HG03432 (cell line): ENCODE data around the gene TOP1.
"Not testable (repeated sequence)": the region's sequence is repeated elsewhere in the genome, so short reads cannot be mapped to it uniquely, and the experiment has no call there.

Experiments
- ATAC-seq: cut with Tn5 transposase; IDR thresholded peaks from one replicate; pipeline ENCODE4 v1.9.1; 2021; ENCODE audit warnings: mild to moderate bottlenecking, moderate library complexity; ENCODE audit not compliant: unreplicated experiment

TOP1 gene

DNA sequence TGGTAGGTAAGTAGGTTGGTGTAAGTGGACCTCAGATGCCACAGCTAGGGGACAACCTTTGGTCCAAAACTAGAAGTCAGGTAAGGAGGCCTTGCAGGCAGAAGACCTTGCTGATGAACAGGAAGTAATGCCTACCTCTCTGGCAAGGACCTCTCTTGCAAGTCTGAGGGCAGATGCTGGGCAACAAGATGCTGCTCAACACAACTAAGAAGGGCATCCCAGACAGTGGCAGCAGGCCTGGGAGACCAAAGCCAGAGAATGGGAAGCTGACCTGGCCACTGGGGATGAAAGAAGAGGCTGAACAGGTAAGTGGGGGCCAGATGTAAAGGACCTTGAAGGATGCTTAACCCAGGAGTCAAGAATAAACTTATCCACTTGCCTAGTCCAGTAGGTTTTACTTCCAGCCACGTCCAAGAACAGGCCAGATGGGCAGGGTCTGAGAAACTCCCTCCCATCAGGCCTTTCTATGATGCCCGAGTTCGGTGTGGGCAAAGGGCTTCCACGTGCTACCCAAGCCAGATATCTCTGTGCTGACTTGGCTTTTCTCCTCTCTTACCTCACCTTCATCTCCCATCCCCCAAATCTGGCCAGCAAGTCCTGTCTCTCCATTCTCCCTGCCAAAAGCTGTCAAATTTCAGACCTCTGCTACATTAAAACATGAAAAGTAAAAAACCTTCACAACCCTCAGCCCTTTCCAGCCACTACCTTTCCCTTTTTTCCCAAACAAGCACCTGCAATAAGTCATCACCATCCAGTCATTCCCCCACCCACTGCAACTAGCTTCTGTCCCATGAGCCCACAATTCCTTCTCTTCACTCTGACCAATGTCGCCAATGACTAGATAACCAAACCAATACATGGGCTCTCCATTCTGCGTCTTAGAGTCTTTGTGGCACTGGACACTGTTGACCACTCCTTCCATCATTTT, 97.2 kb downstream of the TOP1 start:
- ATAC-seq = no peak

DNA sequence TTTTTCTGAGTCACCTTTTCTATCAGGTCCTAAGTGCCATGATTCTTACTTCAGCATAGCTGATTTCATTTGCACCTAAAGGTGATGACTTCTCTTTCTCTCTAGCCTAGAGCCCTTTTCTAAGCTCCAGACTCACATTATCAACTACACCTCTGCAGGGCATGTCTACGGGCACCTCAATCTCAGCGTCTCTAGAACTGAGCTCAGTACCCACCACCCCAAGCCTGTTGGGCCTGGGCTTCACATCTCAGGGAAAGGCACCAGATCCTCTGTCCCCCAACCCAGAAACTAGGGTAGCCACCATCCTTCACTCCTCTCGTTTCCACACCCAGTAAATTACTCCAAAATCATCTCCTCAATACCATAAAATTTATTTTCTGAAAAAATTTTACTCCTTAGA, 98.1 kb downstream of the TOP1 start:
- ATAC-seq = no peak

GRCh38 chr20:41128317-41128716, 99.7 kb downstream of the TOP1 start:
- not testable (repeated sequence) for ATAC-seq

DNA sequence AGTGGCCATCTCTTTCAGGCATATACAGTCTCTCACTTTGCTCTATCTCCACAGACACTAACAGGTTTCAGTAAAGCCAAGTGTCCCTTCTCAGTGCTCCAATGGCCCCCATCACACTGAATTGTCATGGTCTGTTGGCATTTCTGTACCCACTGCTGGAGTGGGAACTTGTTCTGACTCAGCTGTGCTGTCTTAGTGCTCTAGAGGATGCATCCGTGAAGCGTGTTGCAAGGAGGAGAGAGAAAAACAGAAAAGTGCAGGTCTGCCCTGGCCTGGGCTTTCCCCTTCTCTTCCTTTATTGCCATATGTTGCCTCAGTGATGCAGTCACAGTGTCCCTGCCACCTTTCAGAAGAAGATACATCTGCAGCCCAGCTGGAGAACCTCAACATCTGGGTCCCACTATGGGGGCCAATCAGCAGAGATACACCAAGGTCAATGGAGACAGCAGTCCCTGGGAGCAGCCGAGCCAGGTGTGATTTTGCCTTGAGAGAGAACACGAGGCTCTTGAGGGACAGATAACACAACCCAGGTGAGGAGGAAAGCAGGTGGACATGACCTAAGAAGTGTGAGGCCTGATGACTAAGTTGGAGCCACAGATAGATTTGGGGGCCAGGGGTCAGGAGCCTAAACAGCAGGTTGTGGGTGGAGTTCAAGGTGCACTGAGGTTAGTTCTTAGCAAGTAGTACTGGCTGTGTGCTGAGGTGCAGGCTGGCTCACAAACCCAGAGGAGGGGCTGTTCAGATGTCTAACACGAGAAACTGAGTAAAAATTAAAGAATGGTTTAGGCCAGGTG, 103.2 kb downstream of the TOP1 start:
- peak; percentile 40 for ATAC-seq

GRCh38 chr20:41132388-41132775, 103.8 kb downstream of the TOP1 start:
- ATAC-seq = not testable (repeated sequence)

GRCh38 chr20:41133709-41134361, 105.2 kb downstream of the TOP1 start:
- peak; percentile 60 for ATAC-seq

DNA sequence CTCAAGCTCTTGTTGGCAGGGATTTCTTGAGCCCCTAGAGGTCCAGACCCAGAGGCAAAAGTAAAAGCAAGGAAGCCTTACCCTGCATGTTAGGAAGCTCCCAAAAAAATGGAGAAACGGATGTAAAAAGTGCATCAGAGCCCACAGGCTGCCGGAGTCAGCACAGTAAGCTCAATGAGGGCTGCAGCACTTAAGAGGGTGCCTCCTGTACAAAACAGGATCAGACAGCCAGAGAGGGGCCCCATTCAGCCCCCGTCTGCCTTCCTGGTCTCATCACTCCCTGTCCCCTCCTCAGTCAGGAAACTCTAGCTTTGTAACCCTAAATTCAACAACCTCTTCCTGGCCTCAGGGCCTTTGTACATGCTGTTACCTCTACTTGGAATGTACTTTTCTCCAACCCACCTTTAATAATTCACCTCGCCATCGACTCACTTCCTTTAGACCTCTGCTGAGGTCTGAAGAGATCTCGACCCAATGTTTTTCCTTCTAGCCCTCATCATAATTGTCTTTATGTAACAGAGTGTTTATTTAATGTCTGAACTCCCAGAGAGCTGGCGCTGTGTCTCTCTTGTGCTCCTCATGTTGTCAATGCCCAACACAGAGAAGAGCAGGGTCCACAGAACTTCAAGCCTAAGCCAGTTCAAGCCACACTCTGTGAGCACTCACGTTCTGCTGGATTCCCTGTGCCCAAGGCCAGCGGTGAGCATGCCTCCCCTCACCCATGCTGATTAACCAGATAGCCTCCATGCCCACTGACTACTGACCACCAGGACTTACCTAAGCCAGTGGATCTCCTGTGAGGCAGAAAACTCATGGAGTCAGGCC, 106.0 kb downstream of the TOP1 start:
- no peak for ATAC-seq

DNA sequence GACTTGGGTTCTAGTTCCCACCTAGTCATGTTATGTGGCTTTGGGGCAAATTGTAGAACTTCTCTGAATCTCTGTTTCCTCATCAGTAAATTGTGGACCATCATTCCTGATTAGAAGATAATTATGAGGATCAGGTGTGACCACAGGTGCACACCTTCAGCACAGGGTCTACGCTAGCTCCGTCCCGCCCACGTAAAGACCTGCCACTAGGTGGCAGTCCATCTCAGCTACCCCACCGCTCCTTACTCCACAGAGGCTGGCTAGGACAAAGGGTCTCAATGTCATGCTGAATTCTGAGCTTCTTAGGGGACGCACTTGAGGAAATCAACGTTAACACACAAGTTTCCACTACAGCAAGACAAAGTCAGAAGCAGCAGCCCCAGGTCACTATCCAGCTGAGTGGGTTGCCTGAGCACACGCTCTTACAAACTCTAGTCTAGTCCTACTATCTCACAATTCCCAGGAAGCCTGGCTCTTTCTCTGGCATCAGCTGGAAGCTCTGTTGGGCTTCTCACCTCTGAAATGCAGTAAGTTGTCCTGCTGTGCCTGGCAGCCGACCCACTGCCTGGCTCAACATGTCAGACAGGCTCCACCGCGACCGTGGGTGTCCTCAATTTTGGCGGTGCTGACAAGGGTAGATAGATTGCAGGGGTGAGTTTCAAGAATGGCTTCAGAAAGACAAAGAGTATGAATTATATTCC, 106.7 kb downstream of the TOP1 start:
- ATAC-seq = no peak

- ATAC-seq = no peak
These were observed 107.5 kb downstream of the TOP1 start for GRCh38 chr20:41135888-41136679.

DNA sequence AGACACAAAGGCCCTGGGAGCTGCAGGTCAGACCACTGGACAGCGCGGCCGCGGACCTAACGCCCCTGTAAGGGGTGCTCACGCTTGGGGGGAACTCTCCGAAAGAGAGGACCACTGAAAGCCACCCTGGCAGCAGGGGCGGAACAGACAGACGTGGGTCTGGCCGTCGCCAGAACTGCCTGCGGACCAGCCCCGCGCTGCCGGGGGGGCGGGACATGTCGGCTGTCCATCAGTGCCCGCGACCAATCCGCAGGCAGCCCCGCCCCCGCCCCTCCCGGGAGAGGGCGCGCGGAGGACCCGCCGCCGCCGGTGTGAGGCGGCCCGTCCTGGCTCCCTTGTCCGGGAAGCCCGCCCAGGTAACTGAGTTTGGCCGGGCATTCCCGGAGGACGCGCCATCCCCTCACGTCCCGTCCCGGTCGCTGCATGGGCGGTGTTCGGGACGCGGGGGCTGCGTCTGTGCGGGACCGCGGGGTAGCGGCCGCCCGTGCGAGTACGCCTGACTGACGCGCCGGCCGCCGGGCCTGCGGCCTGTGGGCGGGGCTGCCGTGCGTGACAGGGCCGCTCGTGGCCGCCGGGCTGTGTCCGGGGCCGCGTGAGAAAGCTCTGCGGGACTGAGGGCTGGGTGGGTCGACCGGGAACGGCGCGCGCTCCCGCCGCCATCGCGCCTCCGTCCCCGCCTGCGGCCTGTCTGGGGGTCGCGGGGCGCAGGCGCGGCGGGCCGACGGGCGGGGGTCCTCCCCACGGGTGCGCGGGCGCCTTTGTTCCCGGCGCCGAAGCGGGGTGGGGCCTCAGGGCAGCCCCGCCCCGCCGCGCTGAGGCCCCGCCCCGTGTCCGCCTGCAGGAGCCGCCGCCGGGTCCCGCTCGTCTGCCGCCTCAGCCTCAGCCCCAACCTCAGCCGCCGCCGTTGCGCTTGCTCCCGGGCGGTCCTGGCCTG, 108.3 kb downstream of the TOP1 start, which contains the start of gene PLCG1:
Gene PLCG1 (plus strand): TSS at position 864 of the 934 bp plus-strand sequence. CDS start 99 bp downstream, outside the sequence.
- peak; percentile 59 for ATAC-seq

DNA sequence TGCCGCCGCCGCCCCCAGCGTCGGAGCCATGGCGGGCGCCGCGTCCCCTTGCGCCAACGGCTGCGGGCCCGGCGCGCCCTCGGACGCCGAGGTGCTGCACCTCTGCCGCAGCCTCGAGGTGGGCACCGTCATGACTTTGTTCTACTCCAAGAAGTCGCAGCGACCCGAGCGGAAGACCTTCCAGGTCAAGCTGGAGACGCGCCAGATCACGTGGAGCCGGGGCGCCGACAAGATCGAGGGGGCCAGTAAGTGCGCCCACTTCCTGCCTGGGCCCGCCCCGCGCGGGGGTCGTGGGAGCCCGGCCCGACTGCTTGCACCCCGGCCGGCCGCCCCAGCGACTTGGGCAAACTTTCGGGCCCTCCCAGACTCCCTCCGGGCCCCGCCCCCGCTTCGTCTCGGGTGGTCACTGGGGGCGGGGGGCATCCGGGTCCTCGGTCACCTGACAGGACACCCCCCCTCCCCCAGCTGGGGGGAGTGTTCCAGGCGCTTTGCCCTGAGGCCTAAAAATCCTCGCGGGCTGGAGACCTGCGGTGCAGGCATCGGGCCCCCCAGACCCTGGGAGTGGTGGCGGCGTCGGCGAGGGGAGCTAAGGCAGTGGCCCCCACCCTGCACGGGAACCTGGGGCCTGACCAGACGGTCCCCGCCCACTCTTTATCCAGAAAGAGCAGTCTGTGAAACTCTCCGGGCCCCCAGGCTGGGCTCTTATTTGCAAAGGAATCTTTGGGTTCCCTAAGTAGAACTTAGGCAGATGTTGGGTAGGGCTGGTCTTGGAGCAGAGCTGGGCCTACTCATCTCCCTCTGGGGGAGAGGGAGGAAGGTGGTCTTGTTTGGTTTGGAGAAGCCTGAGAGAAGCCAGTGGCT, 109.2 kb downstream of the TOP1 start:
- ATAC-seq = peak; percentile 15

DNA sequence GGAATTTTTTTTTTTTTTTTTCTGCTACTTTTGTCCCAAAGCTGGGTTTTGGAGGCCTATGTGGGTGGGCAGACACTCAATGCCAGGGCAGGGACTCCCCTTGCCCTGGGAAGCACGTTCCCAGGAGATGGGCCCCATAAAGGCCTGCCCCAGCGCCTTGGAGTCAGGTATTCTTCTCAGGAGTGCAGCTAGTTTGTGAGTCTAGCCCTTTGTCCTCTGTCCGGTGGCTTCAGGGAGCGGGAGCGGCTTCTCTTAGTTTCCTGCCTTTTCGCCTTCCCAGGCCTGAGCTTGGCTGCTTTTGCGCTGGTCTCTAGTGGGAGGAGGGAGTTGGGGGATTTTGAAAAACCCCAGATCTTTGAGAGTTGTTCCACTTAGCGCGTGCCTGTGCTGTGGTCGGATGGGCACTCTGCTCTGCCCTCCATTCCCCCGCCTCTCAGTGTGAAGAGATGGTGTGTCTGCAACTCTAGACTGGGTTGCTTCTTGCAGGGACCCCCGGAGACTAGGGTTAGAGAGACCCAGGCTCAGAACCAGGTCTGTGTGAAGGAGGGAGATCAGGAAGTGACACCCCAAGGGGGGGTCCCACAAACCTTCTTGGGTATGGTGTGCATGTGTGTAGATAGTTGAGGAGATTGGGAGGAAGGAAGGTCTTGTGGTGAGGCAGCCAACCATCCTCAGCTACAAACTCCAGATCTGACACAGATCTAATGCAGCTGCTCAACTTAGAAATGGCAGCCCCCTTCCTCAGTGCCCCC, 110.0 kb downstream of the TOP1 start:
- ATAC-seq = no peak

DNA sequence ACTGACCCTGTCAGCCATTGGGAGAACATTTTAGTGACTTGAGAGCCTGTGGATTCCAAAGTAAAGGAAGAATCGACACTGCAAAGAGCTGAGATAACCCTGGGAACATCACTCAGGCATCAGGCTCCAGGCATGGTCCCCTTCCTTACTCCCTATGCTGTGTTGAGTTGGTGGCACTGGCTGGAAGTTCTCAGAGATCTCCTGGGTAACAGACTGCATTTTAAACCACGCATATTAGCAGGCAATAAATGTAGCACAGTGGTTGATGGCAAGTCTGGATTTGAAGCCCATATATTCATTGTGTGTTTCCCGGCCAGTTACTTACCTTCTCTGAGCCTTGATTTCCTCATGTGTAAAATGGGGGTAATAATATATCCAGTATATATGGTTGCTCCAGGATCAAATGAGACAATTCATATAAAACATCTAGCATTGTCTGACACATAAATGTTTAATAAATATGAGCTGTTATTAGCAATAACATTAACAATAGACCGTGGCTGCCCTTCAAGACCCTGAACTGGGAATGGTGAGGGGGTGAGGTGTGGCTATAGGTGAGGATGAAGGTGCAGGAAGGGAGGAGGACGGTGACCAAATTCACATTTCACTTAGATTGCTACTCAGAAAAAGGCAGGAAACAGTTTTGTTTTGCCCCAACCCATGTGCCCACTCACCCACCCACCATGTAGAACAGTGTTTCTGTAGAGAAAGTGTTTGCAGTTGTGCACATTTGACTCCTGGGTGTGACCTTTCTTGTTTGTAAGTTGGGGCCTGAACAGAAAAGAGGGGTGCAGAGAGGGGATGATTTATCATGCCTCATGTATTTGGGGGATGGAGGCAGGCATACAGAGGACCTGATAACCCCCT, 110.8 kb downstream of the TOP1 start:
- ATAC-seq = no peak

GRCh38 chr20:41140226-41141133, 111.9 kb downstream of the TOP1 start:
- ATAC-seq = no peak
